Measurements from ENCODE around the gene KCND1.
A peak's percentile ranks its signal among the peaks of the same experiment; 100 is the strongest.

Gene KCND1

GRCh38 chrX:48974033-48974432 lies 2.4 kb upstream of the KCND1 start:
- DNase-seq: no peak

GRCh38 chrX:48972220-48973164 lies 848 bp upstream of the KCND1 start:
- peak; percentile 47 for DNase-seq

GRCh38 chrX:48969471-48969870 lies 2.2 kb downstream of the KCND1 start:
- DNase-seq: no peak

- no peak for DNase-seq
Measured at GRCh38 chrX:48968377-48968776, 3.3 kb downstream of the KCND1 start.

- DNase-seq: no peak
Measured at GRCh38 chrX:48966796-48967579, 4.7 kb downstream of the KCND1 start.

GRCh38 chrX:48965959-48966358 lies 5.7 kb downstream of the KCND1 start:
- DNase-seq: no peak

- DNase-seq: no peak
Measured at GRCh38 chrX:48961585-48962091, 10.0 kb downstream of the KCND1 start.

GRCh38 chrX:48960291-48960690 lies 11.4 kb downstream of the KCND1 start:
- no peak for DNase-seq

GRCh38 chrX:48958635-48959094 lies 13.0 kb downstream of the KCND1 start:
- no peak for DNase-seq

- peak; percentile 95 for DNase-seq
Measured at GRCh38 chrX:48957827-48958634, 13.6 kb downstream of the KCND1 start.

- peak; percentile 76 for DNase-seq
Measured at GRCh38 chrX:48957477-48957826, 14.2 kb downstream of the KCND1 start, which contains the start of gene OTUD5. OTUD5 (minus strand) TSS chrX:48957607; CDS start chrX:48957570, 37 bp downstream.

- DNase-seq: no peak
Measured at GRCh38 chrX:48956728-48957414, 14.8 kb downstream of the KCND1 start.

GRCh38 chrX:48948589-48948988 lies 23.1 kb downstream of the KCND1 start:
- DNase-seq: no peak

GRCh38 chrX:48945517-48946348 lies 25.9 kb downstream of the KCND1 start:
- no peak for DNase-seq

- DNase-seq: no peak
Measured at GRCh38 chrX:48942895-48943294, 28.7 kb downstream of the KCND1 start.

GRCh38 chrX:48940404-48940955 lies 31.2 kb downstream of the KCND1 start:
- DNase-seq: no peak

GRCh38 chrX:48939524-48940228 lies 32.0 kb downstream of the KCND1 start:
- DNase-seq: no peak

GRCh38 chrX:48938721-48939425 lies 32.8 kb downstream of the KCND1 start:
- DNase-seq: no peak

Measured in NCI-H2107 (cell line).